IMR-90 (cell line): Measurements from ENCODE around the gene FKTN. TPM values are rescaled to one million over a fixed set of nuclear protein-coding genes. Genes with fewer than 3 reads are reported as not detected.

Experiments used
- ATAC-seq: fragments of 200-7000 bp; cut with Tn5 transposase; 2 replicates; pipeline ENCODE4 v1.9.1; 2020; ENCODE audit warnings: low read depth, mild to moderate bottlenecking, moderate library complexity
- BruUV-seq: library from RNA; stranded (reverse); fragments of 400-500 nt; replicated peaks from 2 replicates; lab custom pipeline; 2021; lab: Mats Ljungman, UMichigan
- CTCF ChIA-PET: fragments of 300-600 bp; formaldehyde crosslinking; extraction: SDS; loops from one replicate; lab custom pipeline; 2021; ENCODE audit warnings: antibody characterized with exemption; lab: Yijun Ruan, JAX
- POLR2A ChIA-PET: fragments of 300-600 bp; sonication (Branson Sonifier 250); formaldehyde crosslinking; loops from one replicate; lab custom pipeline; 2022; ENCODE audit warnings: antibody characterized with exemption; ENCODE audit not compliant: unreplicated experiment; lab: Charles Lee
- DNase-seq: peaks from one replicate; pipeline ENCODE4 v3.0.0; 2013
- H2AFZ ChIP-seq: replicated peaks from 2 replicates; pipeline ENCODE3; 2013; ENCODE audit warnings: low read length, mild to moderate bottlenecking; ENCODE audit not compliant: poor library complexity
- H2AK5ac ChIP-seq: 2 replicates; pipeline ENCODE4 v1.6.1; 2013; ENCODE audit warnings: low read depth, low read length, inconsistent platforms
- H2AK9ac ChIP-seq: replicated peaks from 2 replicates; pipeline ENCODE3; 2013; ENCODE audit warnings: mild to moderate bottlenecking, low read depth, low read length, moderate library complexity; ENCODE audit not compliant: poor library complexity
- H2BK120ac ChIP-seq: 2 replicates; pipeline ENCODE4 v1.6.1; 2013; ENCODE audit warnings: low read depth, low read length, inconsistent platforms
- H2BK15ac ChIP-seq: 3 replicates; pipeline ENCODE4 v1.6.1; 2013; ENCODE audit warnings: low read depth, low read length, inconsistent platforms
- H2BK20ac ChIP-seq: 2 replicates; pipeline ENCODE4 v1.6.1; 2013; ENCODE audit warnings: low read depth, mild to moderate bottlenecking, inconsistent platforms, low read length, moderate library complexity
- H2BK5ac ChIP-seq: 2 replicates; pipeline ENCODE4 v1.6.1; 2013; ENCODE audit warnings: mild to moderate bottlenecking, low read depth, low read length, inconsistent platforms; ENCODE audit not compliant: poor library complexity, severe bottlenecking
- H3K14ac ChIP-seq: replicated peaks from 2 replicates; pipeline ENCODE4 v1.6.1; 2013; ENCODE audit warnings: low read depth, low read length, inconsistent platforms
- H3K18ac ChIP-seq: 2 replicates; pipeline ENCODE4 v1.6.1; 2013; ENCODE audit warnings: low read depth, low read length, control low read depth
- H3K23ac ChIP-seq: 2 replicates; pipeline ENCODE4 v1.6.1; 2013; ENCODE audit warnings: low read depth, low read length, inconsistent platforms
- H3K27ac ChIP-seq: 2 replicates; pipeline ENCODE4 v1.5.1; 2013; ENCODE audit warnings: mild to moderate bottlenecking, control low read depth, low read length; ENCODE audit not compliant: insufficient read depth
- H3K27me3 ChIP-seq: 2 replicates; pipeline ENCODE4 v1.6.1; 2013; ENCODE audit warnings: low read length; ENCODE audit not compliant: control insufficient read depth, insufficient read depth
- H3K36me3 ChIP-seq: 2 replicates; pipeline ENCODE4 v1.6.1; 2013; ENCODE audit warnings: low read length, mixed read lengths; ENCODE audit not compliant: control insufficient read depth, insufficient read depth
- H3K4ac ChIP-seq: 2 replicates; pipeline ENCODE4 v1.6.1; 2013; ENCODE audit warnings: low read depth, low read length, inconsistent platforms
- H3K4me1 ChIP-seq: 2 replicates; pipeline ENCODE4 v1.6.1; 2013; ENCODE audit warnings: low read length, mixed read lengths; ENCODE audit not compliant: control insufficient read depth, insufficient read depth
- H3K4me2 ChIP-seq: 2 replicates; pipeline ENCODE4 v1.6.1; 2013; ENCODE audit warnings: low read depth, mild to moderate bottlenecking, control low read depth, low read length, moderate library complexity
- H3K4me3 ChIP-seq: 2 replicates; pipeline ENCODE4 v1.5.1; 2013; ENCODE audit warnings: low read depth, mild to moderate bottlenecking, control low read depth, low read length, moderate library complexity; ENCODE audit not compliant: insufficient read depth
- H3K56ac ChIP-seq: 2 replicates; pipeline ENCODE4 v1.6.1; 2013; ENCODE audit warnings: low read length, inconsistent platforms; ENCODE audit not compliant: insufficient read depth; ENCODE audit errors: extremely low read depth
- H3K79me1 ChIP-seq, 2 experiments: 2 replicates each; pipeline ENCODE4 v1.6.1; 2013; ENCODE audit warnings: low read length in 2 of 2, inconsistent platforms in 1 of 2, low read depth in 1 of 2
- H3K9ac ChIP-seq: 2 replicates; pipeline ENCODE4 v1.6.1; 2013; ENCODE audit warnings: low read depth, low read length, control low read depth
- H3K9me1 ChIP-seq: 2 replicates; pipeline ENCODE4 v1.6.1; 2013; ENCODE audit warnings: low read length, inconsistent platforms; ENCODE audit not compliant: insufficient read depth
- H3K9me3 ChIP-seq: 2 replicates; pipeline ENCODE4 v1.6.1; 2013; ENCODE audit warnings: low read length; ENCODE audit not compliant: control insufficient read depth, insufficient read depth
- H4K20me1 ChIP-seq: 2 replicates; pipeline ENCODE4 v1.6.1; 2013; ENCODE audit warnings: low read length, inconsistent platforms; ENCODE audit not compliant: insufficient read depth
- H4K5ac ChIP-seq: 2 replicates; pipeline ENCODE4 v1.6.1; 2013; ENCODE audit warnings: mild to moderate bottlenecking, low read depth, low read length, control low read depth
- H4K8ac ChIP-seq, 2 experiments: 2 replicates each; pipeline ENCODE4 v1.6.1; 2013; ENCODE audit warnings: low read depth in 2 of 2, low read length in 2 of 2, control low read depth in 1 of 2, inconsistent platforms in 1 of 2
- H4K91ac ChIP-seq: 2 replicates; pipeline ENCODE4 v1.6.1; 2013; ENCODE audit warnings: low read depth, low read length, inconsistent platforms; ENCODE audit not compliant: insufficient read depth
- CTCF ChIP-seq: conservative IDR thresholded peaks from 2 replicates; pipeline ENCODE4 v1.5.1; 2012; ENCODE audit warnings: mild to moderate bottlenecking, low read depth, low read length, improper control_type of control experiment
- POLR2A ChIP-seq: IDR thresholded peaks from 2 replicates; pipeline ENCODE4 v1.6.1; 2012; ENCODE audit warnings: mild to moderate bottlenecking, low read depth, low read length
- WGBS, 2 experiments: methylation state at CpG; one replicate each; pipeline versions ENCODE4 v1.1.5 to v1.1.7; 2013; ENCODE audit warnings: missing lambda C conversion rate in 2 of 2; ENCODE audit not compliant: insufficient read length in 1 of 2; ENCODE audit errors: extremely low coverage in 2 of 2; 5-methylcytosine and 5-hydroxymethylcytosine counted together
- dilution Hi-C: fragments of 300-500 bp; cut with HindIII; formaldehyde crosslinking; loops from one replicate; pipeline ENCODE4 v1.14.3; 2018; ENCODE audit warnings: low sequenced_read_pairs; ENCODE audit not compliant: unreplicated experiment
- in situ Hi-C: fragments of 300-500 bp; cut with MboI; formaldehyde crosslinking; loops from 3 replicates; pipeline ENCODE4 v1.14.3; 2019; ENCODE audit warnings: low sequenced_read_pairs, inconsistent platforms, mixed read lengths
- intact Hi-C: fragments of 100-400 bp; cut with micrococcal nuclease; formaldehyde crosslinking; loops from 2 replicates; pipeline ENCODE4 v1.10.0; 2022
- polyA plus RNA-seq, 3 experiments: library from polyadenylated mRNA; depleted of rRNA; stranded (reverse); fragments of >200 nt; gene quantifications; 2 replicates each; pipeline ENCODE4 v1.2.3, GENCODE V29; 2012; ENCODE audit warnings: low replicate concordance in 1 of 3
- total RNA-seq: library from RNA; depleted of rRNA; stranded (reverse); fragments of >200 nt; gene quantifications from 2 replicates; pipeline ENCODE4 v1.2.3, GENCODE V29; 2012

Gene FKTN
- total and polyA plus RNA-seq, 2 of the 4 experiments (the other 2 are of a cell fraction) = 8.6 to 20.3 TPM

GRCh38 chr9:105637787-105638395 lies 80.0 kb downstream of the FKTN start:
- in situ Hi-C loops = no loop called here

More at GRCh38 chr9:105637787-105638395, 80.0 kb downstream of the FKTN start:
- H3K4me1 ChIP-seq = no peaks in the 10 kb centered on the region
- no peak overlapping the region for H2AK5ac ChIP-seq
- no peaks in the 10 kb centered on the region for H3K9me3 ChIP-seq
- no peak overlapping the region for H4K5ac ChIP-seq
- H3K14ac ChIP-seq = no peak overlapping the region
- H3K79me1 ChIP-seq = no peaks in the 10 kb centered on the region
- H2AFZ ChIP-seq = no peak overlapping the region
- H4K8ac ChIP-seq = no peak overlapping the region
- no peaks in the 10 kb centered on the region for H3K27me3 ChIP-seq
- no peak overlapping the region for H3K4ac ChIP-seq
- H2BK20ac ChIP-seq = no peak overlapping the region
- no TSS peak for BruUV-seq
- no peak overlapping the region for H3K23ac ChIP-seq
- no peak overlapping the region for H3K18ac ChIP-seq
- peak; percentile 3 for DNase-seq
- ATAC-seq = no peak
- dilution Hi-C loops = no loop called here
- H3K9ac ChIP-seq = no peak overlapping the region
- ChIA-PET POLR2A (no interaction called here), CTCF (interaction anchor here (0.5 to 2.0 kb wide), 7 partner anchors 9 to 32 kb away, joined by 3 to 7 read pairs (median 3); no protein-coding TSS in a partner anchor)
- no peaks in the 10 kb centered on the region for H4K20me1 ChIP-seq
- H4K91ac ChIP-seq = no peak overlapping the region
- no CpG with 5 or more reads among the region's 4 CpGs for WGBS, 2 experiments
- no peak overlapping the region for H2BK15ac ChIP-seq
- no peak overlapping the region for H3K4me2 ChIP-seq
- TF ChIP-seq POLR2A (no peak), CTCF (peak; percentile 34; the same call in 1 of the 2 replicates)
- H3K9me1 ChIP-seq = no peaks in the 10 kb centered on the region
- H2BK120ac ChIP-seq = no peak overlapping the region
- H3K4me3 ChIP-seq = no peak overlapping the region
- no peak overlapping the region for H3K27ac ChIP-seq
- H2AK9ac ChIP-seq = no peak overlapping the region
- no peak overlapping the region for H3K56ac ChIP-seq
- intact Hi-C loops = no loop called here
- no peak overlapping the region for H2BK5ac ChIP-seq
- H3K36me3 ChIP-seq = peaks cover 3% of the 10 kb centered on the region; the same call in 1 of the 2 replicates
